Activated CD8-positive, alpha-beta T cell treated with anti-CD3 and anti-CD28 coated beads, Interleukin-2, amount 10 ng/mL, durations not matched to agents 7 days and 5 days (primary cell): Measurements from ENCODE around the gene IGFBP6. TPM values are rescaled to one million over a fixed set of nuclear protein-coding genes. Genes with fewer than 3 reads are reported as not detected.
"Not testable (repeated sequence)": the region's sequence is repeated elsewhere in the genome, so short reads cannot be mapped to it uniquely, and the experiment has no call there.

Experiments
- ATAC-seq: fragments of 150-1000 bp; cut with Tn5 transposase; one replicate; pipeline ENCODE4 v1.10.0; 2021; ENCODE audit warnings: moderate library complexity
- CTCF ChIA-PET: fragments of 350-600 bp; sonication (Branson Sonifier 250); formaldehyde crosslinking; loops from one replicate; lab custom pipeline; 2021; ENCODE audit warnings: antibody characterized with exemption; lab: Charles Lee
- POLR2A ChIA-PET: fragments of 350-600 bp; sonication (Branson Sonifier 250); formaldehyde crosslinking; loops from one replicate; lab custom pipeline; 2021; ENCODE audit warnings: antibody characterized with exemption; lab: Charles Lee
- DNase-seq: peaks from one replicate; pipeline ENCODE4 v3.0.0-alpha.2; 2020
- H3K27ac Mint-ChIP-seq: one replicate; pipeline ENCODE4 v1.8.0; 2021; ENCODE audit warnings: mild to moderate bottlenecking, mixed read lengths
- H3K27me3 Mint-ChIP-seq: one replicate; pipeline ENCODE4 v1.8.0; 2021; ENCODE audit warnings: low read depth, mixed read lengths
- H3K36me3 Mint-ChIP-seq: one replicate; pipeline ENCODE4 v1.8.0; 2021; ENCODE audit warnings: low read depth, mixed read lengths
- H3K4me1 Mint-ChIP-seq: one replicate; pipeline ENCODE4 v1.8.0; 2021; ENCODE audit warnings: low read depth, mixed read lengths
- H3K4me3 Mint-ChIP-seq: one replicate; pipeline ENCODE4 v1.8.0; 2021; ENCODE audit warnings: mild to moderate bottlenecking, mixed read lengths
- H3K9me3 Mint-ChIP-seq: one replicate; pipeline ENCODE4 v1.8.0; 2022; ENCODE audit warnings: mixed read lengths; ENCODE audit not compliant: insufficient read depth
- total RNA-seq, 2 experiments: library from RNA; stranded (reverse); gene quantifications; one replicate each; pipeline ENCODE4 v1.2.3, GENCODE V29; 2021

Gene IGFBP6
- total RNA-seq, 2 experiments from 2014 or later: 3.1 to 5.4 TPM

DNA sequence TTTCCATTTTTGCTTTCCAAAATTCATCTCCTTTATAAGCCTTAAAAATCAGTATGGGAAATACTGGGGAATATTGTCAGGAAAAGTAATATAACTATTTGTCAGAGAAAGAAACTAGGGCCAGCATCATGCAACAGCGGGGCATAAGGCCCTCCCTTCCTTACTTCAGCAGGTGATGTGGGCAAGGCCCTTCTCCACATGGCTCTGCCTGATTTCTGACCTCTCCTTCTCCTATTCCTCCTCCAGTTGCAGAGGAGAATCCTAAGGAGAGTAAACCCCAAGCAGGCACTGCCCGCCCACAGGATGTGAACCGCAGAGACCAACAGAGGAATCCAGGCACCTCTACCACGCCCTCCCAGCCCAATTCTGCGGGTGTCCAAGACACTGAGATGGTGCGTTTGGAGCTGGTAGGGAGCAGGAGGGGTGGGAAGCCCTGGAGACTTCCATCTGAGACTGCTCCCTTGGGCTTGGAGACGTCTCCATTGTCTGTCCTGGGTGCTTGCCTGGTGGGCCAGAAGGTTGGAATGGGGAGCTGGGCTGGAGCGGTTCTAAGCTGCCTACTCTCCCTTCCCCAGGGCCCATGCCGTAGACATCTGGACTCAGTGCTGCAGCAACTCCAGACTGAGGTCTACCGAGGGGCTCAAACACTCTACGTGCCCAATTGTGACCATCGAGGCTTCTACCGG is 3.1 kb downstream of the IGFBP6 start:
- POLR2A ChIA-PET: interaction anchor here (0.7 kb wide), 1 partner anchor 91 kb away, joined by 3 read pairs; no protein-coding TSS in a partner anchor
- no peak for ATAC-seq

DNA sequence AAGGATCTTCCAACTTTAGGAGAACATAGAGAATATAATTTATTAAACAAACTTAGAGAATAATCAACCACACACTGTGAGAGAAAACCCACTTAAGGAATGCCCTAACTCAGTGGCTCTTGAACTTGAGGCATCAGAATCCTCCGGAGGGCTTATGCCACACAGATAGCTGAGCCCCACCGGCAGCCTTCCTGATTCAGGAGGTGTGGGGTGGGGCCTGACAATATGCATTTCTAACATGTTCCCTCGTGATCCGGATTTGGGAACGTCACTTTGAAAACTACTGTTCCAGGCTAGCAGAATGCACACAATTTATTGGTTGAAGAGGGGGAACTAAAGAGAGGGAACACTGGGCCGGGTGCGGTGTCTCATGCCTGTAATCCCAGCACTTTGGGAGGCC is 3.8 kb downstream of the IGFBP6 start:
- Mint-ChIP-seq H3K4me3 (no peak overlapping the region), H3K4me1 (peaks cover 82% of the 10 kb centered on the region), H3K36me3 (peaks cover 9% of the 10 kb centered on the region), H3K27me3 (peaks cover 7% of the 10 kb centered on the region), H3K9me3 (no peaks in the 10 kb centered on the region), H3K27ac (peak overlapping the region; percentile 63)
- ChIA-PET POLR2A (interaction anchor here (0.7 to 0.9 kb wide), 2 partner anchors 22 to 91 kb away, joined by 3 read pairs; partner anchors contain the start of gene SPRYD3), CTCF (interaction anchor here (0.8 to 8.0 kb wide), 5 partner anchors 19 to 166 kb away, joined by 4 to 295 read pairs (median 24); partner anchors contain the start of genes ESPL1 and SPRYD3)
- ATAC-seq (no peak), DNase-seq (no peak)

More for the DNA sequence above, 3.1 kb downstream of the IGFBP6 start:
- H3K36me3 Mint-ChIP-seq: peaks cover 4% of the 10 kb centered on the region
- H3K4me1 Mint-ChIP-seq: peaks cover 79% of the 10 kb centered on the region
- DNase-seq: no peak
- H3K27ac Mint-ChIP-seq: no peak overlapping the region
- no peak overlapping the region for H3K4me3 Mint-ChIP-seq
- CTCF ChIA-PET: interaction anchor here (0.8 to 8.0 kb wide), 8 partner anchors 19 to 80 kb away, joined by 3 to 295 read pairs (median 14); partner anchors contain the start of genes CSAD, SPRYD3, TNS2 and ZNF740
- peaks cover 8% of the 10 kb centered on the region for H3K27me3 Mint-ChIP-seq
- no peaks in the 10 kb centered on the region for H3K9me3 Mint-ChIP-seq

- H3K4me3 Mint-ChIP-seq: no peak overlapping the region
- ATAC-seq (no peak), DNase-seq (no peak)
- ChIA-PET POLR2A (interaction anchor here (0.9 to 2.5 kb wide), 11 partner anchors 23 to 399 kb away, joined by 3 to 20 read pairs (median 3); partner anchors contain the start of genes AAAS, SPRYD3 and TARBP2), CTCF (interaction anchor here (0.7 to 8.0 kb wide), 18 partner anchors 8 to 243 kb away, joined by 3 to 295 read pairs (median 7); partner anchors contain the start of genes AAAS, CSAD, ESPL1 and SPRYD3)
- H3K4me1 Mint-ChIP-seq: peaks cover 78% of the 10 kb centered on the region
- peaks cover 11% of the 10 kb centered on the region for H3K36me3 Mint-ChIP-seq
- peaks cover under 1% of the 10 kb centered on the region for H3K27me3 Mint-ChIP-seq
- no peaks in the 10 kb centered on the region for H3K9me3 Mint-ChIP-seq
- peak overlapping the region; percentile 89 for H3K27ac Mint-ChIP-seq
Measured at GRCh38 chr12:53101931-53102781, 4.7 kb downstream of the IGFBP6 start.

- peak; percentile 87 for DNase-seq
- Mint-ChIP-seq H3K27me3 (no peaks in the 10 kb centered on the region), H3K36me3 (peaks cover 13% of the 10 kb centered on the region), H3K4me3 (peak within 1 kb of the TSS; percentile 58), H3K4me1 (peaks cover 74% of the 10 kb centered on the region), H3K27ac (peak within 1 kb of the TSS; percentile 89), H3K9me3 (no peaks in the 10 kb centered on the region)
- peak; percentile 85 for ATAC-seq
- ChIA-PET POLR2A (interaction anchor here (0.8 to 2.5 kb wide), 12 partner anchors 24 to 398 kb away, joined by 3 to 20 read pairs (median 4); partner anchors contain the start of genes AAAS, CSAD, SPRYD3 and TARBP2), CTCF (interaction anchor here (0.6 to 8.0 kb wide), 25 partner anchors 8 to 249 kb away, joined by 3 to 295 read pairs (median 4); partner anchors contain the start of genes AAAS, CSAD, ESPL1 and SPRYD3)
Measured at GRCh38 chr12:53102883-53103807, 5.7 kb downstream of the IGFBP6 start, which contains the start of gene SOAT2. Gene SOAT2, plus strand, starts transcription at chr12:53103486. Its CDS starts 92 bp downstream, at chr12:53103578.

- Mint-ChIP-seq H3K9me3 (no peaks in the 10 kb centered on the region), H3K36me3 (peaks cover 15% of the 10 kb centered on the region), H3K27ac (peak overlapping the region; percentile 89), H3K4me3 (peak overlapping the region; percentile 58), H3K27me3 (no peaks in the 10 kb centered on the region), H3K4me1 (peaks cover 67% of the 10 kb centered on the region)
- ChIA-PET CTCF (interaction anchor here (0.9 to 8.0 kb wide), 15 partner anchors 22 to 217 kb away, joined by 3 to 295 read pairs (median 10); partner anchors contain the start of genes AAAS, CSAD, SPRYD3 and ZNF740), POLR2A (interaction anchor here (0.8 to 2.5 kb wide), 8 partner anchors 24 to 95 kb away, joined by 3 to 20 read pairs (median 4); partner anchors contain the start of genes CSAD, SPRYD3 and ZNF740)
- peak; percentile 64 for DNase-seq
- peak; percentile 27 for ATAC-seq
Measured at GRCh38 chr12:53103860-53104305, 6.4 kb downstream of the IGFBP6 start.

DNA sequence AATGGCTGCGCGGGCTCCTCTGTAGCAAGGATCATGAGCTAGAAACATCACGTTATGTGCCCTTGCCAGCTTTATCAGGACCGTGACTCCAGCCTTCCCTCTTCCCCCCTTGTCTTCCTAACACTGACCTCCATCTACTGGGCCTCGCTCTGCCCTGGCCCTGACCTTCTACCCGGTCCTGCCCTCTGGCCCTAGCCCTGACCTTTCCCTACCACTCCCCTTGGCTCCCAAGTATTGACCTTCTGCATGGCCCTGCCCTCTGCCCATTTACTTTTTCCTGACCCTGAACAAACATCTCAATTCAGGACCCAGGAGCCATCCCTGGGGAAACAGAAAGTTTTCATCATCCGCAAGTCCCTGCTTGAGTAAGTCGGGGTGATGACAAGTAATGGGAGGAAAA is 7.8 kb downstream of the IGFBP6 start:
- CTCF ChIA-PET: interaction anchor here (1.1 kb wide), 1 partner anchor 67 kb away, joined by 3 read pairs; no protein-coding TSS in a partner anchor
- no peaks in the 10 kb centered on the region for H3K9me3 Mint-ChIP-seq
- ATAC-seq (no peak), DNase-seq (no peak)
- H3K36me3 Mint-ChIP-seq: peaks cover 17% of the 10 kb centered on the region
- H3K4me3 Mint-ChIP-seq: no peak overlapping the region
- peak overlapping the region; percentile 77 for H3K27ac Mint-ChIP-seq
- no peaks in the 10 kb centered on the region for H3K27me3 Mint-ChIP-seq
- peaks cover 60% of the 10 kb centered on the region for H3K4me1 Mint-ChIP-seq
- POLR2A ChIA-PET: no interaction called here

DNA sequence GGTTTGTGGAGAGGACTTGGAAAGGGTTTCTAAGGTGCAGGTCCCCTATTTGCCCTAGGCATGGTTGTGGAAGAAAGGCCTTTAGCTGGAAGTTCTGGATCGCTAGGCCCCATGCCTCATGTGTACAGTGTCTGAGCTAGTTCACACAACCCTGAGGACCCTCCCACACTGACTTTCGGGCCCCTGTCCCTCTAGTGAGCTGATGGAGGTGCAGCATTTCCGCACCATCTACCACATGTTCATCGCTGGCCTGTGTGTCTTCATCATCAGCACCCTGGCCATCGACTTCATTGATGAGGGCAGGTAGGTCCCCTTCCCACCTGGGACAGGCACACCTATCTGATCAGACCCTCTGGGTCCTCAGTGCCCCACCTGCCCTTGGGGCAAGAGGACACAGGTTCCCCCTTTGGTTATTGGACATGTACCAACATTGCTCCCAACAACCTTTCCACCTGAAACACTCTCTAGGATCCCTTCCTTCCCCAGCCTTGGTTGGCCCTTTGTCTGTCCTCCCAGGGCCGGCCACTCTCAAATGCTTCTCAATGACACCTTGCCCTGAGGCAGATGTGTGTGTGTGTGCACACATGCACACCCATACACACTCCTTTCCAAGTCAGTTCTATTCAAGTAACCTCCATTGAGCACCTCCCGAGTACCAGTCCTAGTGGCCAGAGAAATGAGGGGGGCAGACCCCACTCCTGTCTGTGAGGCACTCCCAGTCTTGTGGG is 8.4 kb downstream of the IGFBP6 start:
- Mint-ChIP-seq H3K4me3 (no peak overlapping the region), H3K36me3 (peaks cover 17% of the 10 kb centered on the region), H3K9me3 (no peaks in the 10 kb centered on the region), H3K4me1 (peaks cover 54% of the 10 kb centered on the region), H3K27ac (peak overlapping the region; percentile 77), H3K27me3 (no peaks in the 10 kb centered on the region)
- ATAC-seq (no peak), DNase-seq (no peak)
- POLR2A ChIA-PET: no interaction called here
- CTCF ChIA-PET: interaction anchor here (1.1 kb wide), 1 partner anchor 68 kb away, joined by 3 read pairs; no protein-coding TSS in a partner anchor

DNA sequence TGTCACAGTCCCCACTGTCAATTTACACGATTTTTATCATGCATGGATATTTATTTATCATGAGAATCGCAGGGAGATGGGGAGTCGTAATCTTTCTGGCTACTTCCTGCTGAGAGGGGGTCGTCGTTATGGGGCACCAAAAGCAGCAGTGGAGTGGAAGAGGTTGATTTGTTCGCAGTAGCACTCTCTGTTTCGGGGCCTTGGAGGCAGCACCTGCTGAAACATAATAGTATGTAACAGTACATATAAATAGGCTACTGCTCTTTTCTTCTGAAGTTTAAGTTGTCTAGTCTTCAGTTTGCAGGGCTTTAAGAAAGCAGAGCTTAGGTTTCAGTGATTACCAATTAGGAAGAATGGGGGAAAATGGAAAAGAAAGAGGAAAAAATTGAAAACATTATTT is 9.7 kb downstream of the IGFBP6 start:
- Mint-ChIP-seq H3K36me3 (peaks cover 17% of the 10 kb centered on the region), H3K4me1 (peaks cover 43% of the 10 kb centered on the region), H3K4me3 (no peak overlapping the region), H3K9me3 (no peaks in the 10 kb centered on the region), H3K27ac (no peak overlapping the region), H3K27me3 (no peaks in the 10 kb centered on the region)
- DNase-seq (no peak), ATAC-seq (no peak)
- ChIA-PET CTCF (interaction anchor here (1.0 kb wide), 1 partner anchor 40 kb away, joined by 3 read pairs; no protein-coding TSS in a partner anchor), POLR2A (no interaction called here)

- DNase-seq, ATAC-seq, H3K4me1 Mint-ChIP-seq, POLR2A ChIA-PET, H3K4me3 Mint-ChIP-seq, H3K36me3 Mint-ChIP-seq, H3K27me3 Mint-ChIP-seq, H3K9me3 Mint-ChIP-seq, H3K27ac Mint-ChIP-seq: not testable (repeated sequence)
- CTCF ChIA-PET: interaction anchor here (1.6 kb wide), 1 partner anchor 10 kb away, joined by 4 read pairs; no protein-coding TSS in a partner anchor
Measured at GRCh38 chr12:53112431-53112830, 15.0 kb downstream of the IGFBP6 start.
